Epidermal melanocyte (primary cell): Measurements from ENCODE around the gene MAG.

ENCODE experiments used
- DNase-seq: peaks from one replicate; pipeline ENCODE4 v3.0.0; 2011; ENCODE audit warnings: low spot score; ENCODE audit not compliant: insufficient read length

MAG gene

GRCh38 chr19:35291916-35292315 lies at the start of gene MAG:
Gene MAG, plus strand, starts transcription at chr19:35292161. Its CDS starts 3,248 bp downstream, at chr19:35295409.
- no peak for DNase-seq

GRCh38 chr19:35246466-35247092 lies 45.4 kb upstream of the MAG start:
- DNase-seq: no peak

GRCh38 chr19:35247526-35248309 lies 44.2 kb upstream of the MAG start:
- no peak for DNase-seq

GRCh38 chr19:35248310-35249145 lies 43.4 kb upstream of the MAG start, which contains the start of gene LSR:
Gene LSR, plus strand, starts transcription at chr19:35249002. Its CDS starts 21 bp downstream, at chr19:35249023.
- no peak for DNase-seq

GRCh38 chr19:35249146-35249847 lies 42.7 kb upstream of the MAG start:
- no peak for DNase-seq

GRCh38 chr19:35249848-35250711 lies 41.9 kb upstream of the MAG start:
- no peak for DNase-seq

GRCh38 chr19:35251456-35251855 lies 40.5 kb upstream of the MAG start:
- no peak for DNase-seq

GRCh38 chr19:35253316-35254286 lies 38.4 kb upstream of the MAG start:
- DNase-seq: no peak

- no peak for DNase-seq
Measured at GRCh38 chr19:35254341-35255297, 37.3 kb upstream of the MAG start.

GRCh38 chr19:35256566-35256965 lies 35.4 kb upstream of the MAG start:
- no peak for DNase-seq

GRCh38 chr19:35257113-35257461 lies 34.9 kb upstream of the MAG start:
- no peak for DNase-seq

GRCh38 chr19:35260694-35261304 lies 31.2 kb upstream of the MAG start:
- no peak for DNase-seq

- DNase-seq: no peak
Measured at GRCh38 chr19:35261356-35262100, 30.4 kb upstream of the MAG start.

GRCh38 chr19:35262101-35262761 lies 29.7 kb upstream of the MAG start:
- DNase-seq: no peak

GRCh38 chr19:35264268-35265125 lies 27.5 kb upstream of the MAG start:
- DNase-seq: no peak
